ENCODE data around the gene P2RY2.

Gene P2RY2

GRCh38 chr11:73218106-73218829 lies at the start of gene P2RY2:
TSS of gene P2RY2 (plus strand) at chr11:73218281. CDS start at chr11:73234160, 15,879 bp downstream.
- DNase-seq: peak; percentile 88

DNA sequence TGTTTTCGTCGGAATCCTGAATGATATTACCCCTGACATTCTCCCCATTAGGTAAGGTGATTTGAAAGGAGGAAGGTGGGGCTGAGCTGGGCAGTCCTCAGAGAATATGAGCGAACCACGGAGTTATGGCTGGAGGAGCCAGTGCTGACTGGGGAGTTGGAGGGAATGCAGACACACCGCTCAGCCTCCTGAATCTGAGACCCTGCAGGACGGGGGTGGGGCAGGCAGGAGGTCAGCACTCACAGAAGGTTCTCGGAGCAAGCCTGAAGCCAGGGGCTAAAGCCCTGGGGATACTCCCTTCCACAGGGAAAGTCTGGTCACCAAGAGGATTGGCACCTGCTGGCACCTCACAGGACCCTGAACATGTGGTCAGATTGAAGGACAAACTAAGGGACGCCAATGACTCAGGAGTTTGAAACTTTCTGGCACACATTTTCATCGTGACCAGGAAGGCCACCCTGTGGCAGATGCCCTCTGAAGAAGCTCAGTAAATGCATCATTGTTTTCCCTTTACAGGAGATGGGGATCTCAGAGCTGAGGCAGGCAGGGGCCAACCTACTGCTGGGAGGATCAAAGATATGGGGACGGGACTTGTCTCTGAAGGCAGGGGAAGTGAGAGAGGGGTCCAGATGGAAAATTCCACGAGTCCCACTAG lies 49.0 kb upstream of the P2RY2 start:
- DNase-seq: no peak

DNA sequence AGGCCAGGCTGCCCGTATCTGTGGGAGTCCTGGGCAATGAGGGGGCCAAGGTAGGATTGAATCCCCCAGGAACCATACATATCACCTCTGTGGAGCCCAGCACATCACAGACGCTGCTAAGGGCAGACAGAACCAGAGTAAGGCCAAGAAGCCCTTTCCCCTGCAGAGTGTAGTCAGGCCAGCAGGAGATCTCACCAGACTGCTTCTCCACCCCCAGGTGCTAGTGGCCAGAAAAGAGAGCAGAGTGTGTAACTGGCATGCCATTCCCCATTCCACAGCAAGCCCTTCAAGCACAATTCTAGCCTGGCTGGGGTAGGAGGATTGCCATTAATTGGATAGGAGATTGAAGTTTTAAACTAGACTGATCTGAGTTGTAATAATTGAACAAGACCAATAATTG lies 47.9 kb upstream of the P2RY2 start:
- DNase-seq: no peak

GRCh38 chr11:73171436-73172161 lies 46.5 kb upstream of the P2RY2 start:
- no peak for DNase-seq

GRCh38 chr11:73172992-73173656 lies 45.0 kb upstream of the P2RY2 start:
- DNase-seq: no peak

GRCh38 chr11:73173755-73174494 lies 44.2 kb upstream of the P2RY2 start:
- DNase-seq: no peak

DNA sequence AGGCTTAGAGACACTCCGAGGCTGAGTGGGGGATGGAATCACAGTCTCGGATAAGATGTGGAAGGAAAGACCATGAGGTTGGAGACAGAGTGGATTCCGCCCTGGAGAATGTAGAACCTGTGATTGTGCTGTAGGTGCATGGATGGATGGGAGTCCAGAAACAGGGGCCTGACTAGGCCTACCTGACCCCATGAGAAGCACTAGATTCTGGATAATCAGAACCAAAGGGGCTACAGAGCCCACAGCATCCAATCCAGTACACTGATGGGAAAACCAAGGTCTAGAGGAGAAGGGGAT lies 43.6 kb upstream of the P2RY2 start:
- no peak for DNase-seq

DNA sequence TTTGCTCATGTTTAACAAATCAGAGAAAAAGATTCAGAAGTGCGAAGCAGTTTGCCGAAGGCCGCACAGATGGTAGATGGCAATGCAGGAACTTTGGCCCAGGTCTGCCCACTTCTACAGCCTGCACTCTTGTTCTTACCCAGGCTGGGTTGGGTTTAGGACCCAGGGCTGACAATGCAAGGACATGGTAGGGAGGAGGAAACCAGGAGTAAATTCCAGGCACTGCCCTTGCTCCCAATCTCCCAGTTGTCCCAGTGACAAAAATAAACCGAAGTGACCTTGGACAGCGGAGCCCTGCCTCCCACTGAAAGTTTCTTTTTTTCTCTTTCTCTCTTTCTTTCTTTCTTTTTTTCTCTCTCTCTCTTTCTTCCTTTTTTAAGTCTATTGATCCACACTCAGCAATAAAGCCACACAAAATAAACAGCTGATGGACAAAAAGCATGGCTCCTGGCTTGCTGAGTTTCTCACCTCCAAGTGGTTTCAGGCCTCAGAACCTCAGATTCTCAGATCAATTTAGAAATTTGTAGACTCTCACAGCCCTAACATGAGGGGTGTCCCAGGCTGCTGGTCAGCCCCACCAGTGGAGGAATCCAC lies 42.4 kb upstream of the P2RY2 start:
- no peak for DNase-seq

DNA sequence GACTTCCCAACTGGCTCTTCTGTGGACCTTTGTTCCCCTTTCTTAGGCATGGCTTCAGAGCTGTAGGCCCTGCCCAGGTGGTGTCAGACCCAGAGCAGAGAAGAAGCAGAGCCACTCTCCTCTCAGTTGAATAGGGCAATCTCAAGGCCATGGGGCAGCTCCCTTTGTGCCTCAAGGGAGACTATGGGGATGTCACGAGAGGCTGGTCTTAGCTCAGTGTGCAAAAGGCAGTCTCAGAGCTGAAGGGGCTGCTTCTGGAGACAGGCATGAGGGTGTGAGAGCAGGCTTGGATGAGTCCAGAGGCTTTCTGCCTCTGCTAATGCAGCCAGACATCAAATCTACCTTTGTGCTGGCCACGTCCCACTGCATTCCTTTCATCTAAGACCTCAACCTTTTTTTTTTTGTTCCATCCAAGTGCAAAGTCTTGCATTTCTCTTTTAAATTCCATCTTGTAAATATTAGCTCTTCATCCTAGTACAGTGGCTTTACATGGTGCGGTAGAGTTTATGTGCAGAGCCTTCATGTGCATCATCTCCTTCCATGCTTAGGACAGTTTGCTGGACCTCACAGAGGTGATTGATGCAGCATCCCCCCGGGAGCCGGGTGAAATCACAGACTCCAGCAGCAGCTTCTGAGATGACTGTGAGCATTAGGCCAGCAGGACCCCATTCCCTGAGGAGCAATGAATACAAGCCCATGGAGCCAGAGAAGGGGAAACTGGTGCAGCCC lies 41.8 kb upstream of the P2RY2 start:
- DNase-seq: no peak

DNA sequence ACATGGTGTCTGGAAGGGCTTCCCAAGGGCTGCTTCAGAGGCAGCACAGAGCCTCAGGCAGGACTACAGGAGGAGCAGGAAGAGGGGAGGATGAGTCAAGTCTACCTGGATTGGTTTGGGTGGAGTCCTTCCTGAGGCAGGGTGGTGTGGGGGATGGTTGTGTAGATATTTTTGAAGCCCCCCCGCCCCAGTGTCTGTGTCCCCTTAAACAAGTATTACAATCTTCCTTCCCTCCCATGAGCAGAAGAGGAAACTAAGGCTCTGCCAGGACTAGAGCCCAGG lies 41.3 kb upstream of the P2RY2 start:
- DNase-seq: no peak

GRCh38 chr11:73177380-73177777 lies 40.7 kb upstream of the P2RY2 start:
- DNase-seq: no peak

DNA sequence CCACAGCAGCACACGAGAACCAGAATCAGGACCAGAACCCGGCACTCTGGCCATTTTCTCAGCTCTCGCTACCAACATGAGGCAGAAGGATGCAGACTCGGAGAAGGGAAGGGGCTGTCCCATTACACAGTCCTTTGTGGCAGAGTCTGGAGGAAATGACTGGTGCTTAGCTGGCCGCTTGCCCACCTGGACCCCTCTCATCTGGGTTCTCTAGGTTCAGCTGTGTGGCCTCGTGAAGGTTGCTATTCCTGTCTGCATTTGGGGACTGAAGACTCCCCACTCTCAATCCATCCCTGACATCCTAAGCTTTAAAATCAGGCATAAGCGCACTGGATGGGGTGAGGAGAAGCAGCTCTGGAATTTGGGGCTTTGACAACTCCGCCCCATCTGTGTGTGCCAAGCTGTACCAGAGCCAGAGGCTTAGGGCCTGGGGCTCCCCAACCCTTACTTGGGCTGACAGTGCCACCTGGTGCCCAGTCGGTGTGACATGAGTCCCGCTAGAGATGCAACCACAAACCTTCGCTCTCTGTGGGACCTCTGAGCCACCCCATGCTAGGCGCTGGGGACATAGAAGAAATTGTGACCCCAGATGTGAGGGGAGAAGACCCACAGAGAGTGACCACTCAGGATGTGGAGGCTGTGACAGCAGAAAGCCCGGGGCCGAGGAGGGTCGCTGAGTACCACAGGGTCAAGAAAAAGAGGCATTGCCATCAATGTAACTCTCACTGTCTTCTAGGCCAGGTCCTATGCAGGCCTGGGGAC lies 40.1 kb upstream of the P2RY2 start:
- peak; percentile 71 for DNase-seq

- DNase-seq: no peak
Measured at GRCh38 chr11:73178681-73179080, 39.4 kb upstream of the P2RY2 start.

GRCh38 chr11:73182824-73183321 lies 35.2 kb upstream of the P2RY2 start:
- DNase-seq: no peak

GRCh38 chr11:73184953-73185671 lies 33.0 kb upstream of the P2RY2 start:
- DNase-seq: peak; percentile 73

DNA sequence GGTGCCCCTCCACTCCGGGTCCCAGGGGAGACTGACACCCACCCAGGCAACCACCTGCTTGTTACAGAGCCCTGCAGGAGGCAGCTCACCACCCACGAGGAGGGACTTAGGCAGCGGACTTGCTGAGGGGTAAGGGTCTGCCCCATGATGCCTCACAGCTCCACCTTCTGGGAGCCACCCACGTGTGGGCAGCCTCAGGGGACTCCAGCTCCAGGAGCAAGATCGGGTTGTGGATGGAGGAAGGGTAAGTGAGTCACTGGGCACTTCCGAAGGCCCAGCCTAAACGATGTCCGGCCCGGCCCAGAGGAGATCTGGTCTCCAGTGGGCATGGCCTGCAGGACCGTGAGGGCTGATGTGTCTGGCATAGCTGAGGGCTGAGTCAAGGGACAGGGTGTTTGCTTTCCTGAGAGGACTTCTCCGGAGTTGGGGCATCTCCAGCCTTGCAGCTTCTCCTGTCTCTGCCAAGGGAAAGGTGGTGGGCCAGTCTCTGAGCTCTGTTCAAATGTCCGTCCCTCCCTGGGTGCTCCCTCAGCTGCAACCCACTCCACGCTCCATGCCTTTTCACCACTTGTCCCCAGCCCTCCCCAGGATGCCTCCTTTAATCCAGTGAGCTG lies 32.3 kb upstream of the P2RY2 start:
- no peak for DNase-seq

DNA sequence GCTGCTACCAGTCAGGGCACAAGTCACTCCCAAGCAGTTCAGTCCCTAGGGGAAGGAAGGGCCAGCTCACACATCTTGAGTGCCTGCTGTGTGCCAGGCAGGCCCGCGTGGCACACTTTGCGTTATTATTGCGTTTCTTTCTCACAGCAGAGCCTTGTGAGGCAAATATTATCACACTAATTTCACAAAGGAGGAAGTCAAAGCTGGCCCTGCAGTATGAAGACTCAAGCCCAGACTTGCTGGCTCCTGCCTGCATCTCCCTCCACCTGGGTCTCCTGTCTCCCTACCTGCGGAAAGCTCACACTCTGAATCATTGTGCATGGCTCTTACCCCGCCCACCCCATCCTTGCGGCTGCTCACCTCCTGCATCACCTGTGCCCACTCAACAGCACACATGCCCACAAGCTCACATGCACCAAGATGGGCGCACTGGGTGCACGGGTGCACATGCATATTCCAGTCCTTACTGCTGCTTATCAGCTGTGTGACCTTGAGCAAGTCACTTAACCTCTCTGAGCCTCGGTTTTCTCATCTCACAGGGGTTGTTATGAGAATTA lies 31.7 kb upstream of the P2RY2 start:
- no peak for DNase-seq

GRCh38 chr11:73186886-73187285 lies 31.2 kb upstream of the P2RY2 start:
- no peak for DNase-seq

DNA sequence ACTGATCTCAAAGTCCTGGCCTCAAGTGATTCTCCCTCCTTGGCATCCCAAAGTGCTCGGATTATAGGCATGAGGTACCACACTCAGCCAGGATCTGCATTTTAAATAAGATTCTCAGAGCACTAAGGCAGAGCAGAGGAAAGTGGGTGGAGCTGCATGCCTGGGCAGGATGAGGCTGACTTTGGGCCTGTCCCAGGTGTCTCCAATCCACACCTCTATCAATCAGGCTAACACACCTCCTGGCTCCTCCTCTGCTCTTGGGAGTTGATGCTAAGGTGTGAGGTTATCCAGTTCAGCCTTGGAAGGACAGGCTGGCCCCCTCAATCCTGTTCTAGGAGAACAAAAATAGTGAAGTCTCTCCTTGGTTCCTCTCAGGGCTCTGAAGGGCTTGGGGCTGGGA lies 30.2 kb upstream of the P2RY2 start:
- no peak for DNase-seq

DNA sequence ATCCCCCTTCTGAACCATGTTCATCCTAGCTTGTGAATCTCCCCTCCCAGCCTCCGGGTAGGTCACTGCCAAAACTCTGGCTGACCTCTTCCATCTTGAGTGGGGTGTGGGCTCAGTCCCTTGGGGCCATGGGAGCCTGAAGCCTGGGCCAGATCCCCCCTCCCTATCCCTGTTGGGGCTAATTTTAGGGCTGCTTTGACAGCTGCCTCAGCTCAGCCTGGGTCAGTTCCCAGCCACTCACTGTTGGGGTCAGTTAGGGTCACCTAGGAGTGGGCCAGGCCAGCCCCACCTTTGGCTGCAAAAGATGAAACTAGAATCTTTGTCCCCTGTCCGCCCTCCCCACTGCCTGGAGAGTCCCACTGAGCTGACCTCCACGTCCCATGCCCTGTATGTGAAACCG lies 29.8 kb upstream of the P2RY2 start:
- no peak for DNase-seq

All from retina (tissue), 1 donor.